HepG2 (cell line): ENCODE results near the gene LITAFD. TPM values are rescaled to one million over a fixed set of nuclear protein-coding genes. Genes with fewer than 3 reads are reported as not detected.
A peak's percentile ranks its signal among the peaks of the same experiment; 100 is the strongest.

ENCODE experiments used
- ATF1 ChIP-seq: IDR thresholded peaks from 2 replicates; pipeline ENCODE4 v1.6.1; 2016; ENCODE audit warnings: mild to moderate bottlenecking, control low read depth
- ATM ChIP-seq: fragments of 450-650 bp; IDR thresholded peaks from 2 replicates; pipeline ENCODE4 v1.7.1; 2017; ENCODE audit warnings: mild to moderate bottlenecking, borderline replicate concordance
- CHD4 ChIP-seq: fragments of 200-600 bp; sonication (generic); IDR thresholded peaks from 2 replicates; pipeline ENCODE4 v1.7.0; 2017; ENCODE audit warnings: mild to moderate bottlenecking, low read length, borderline replicate concordance
- MAFG ChIP-seq: sonication (generic); formaldehyde crosslinking; IDR thresholded peaks from 2 replicates; pipeline ENCODE4 v1.5.1; 2020; ENCODE audit warnings: mild to moderate bottlenecking, missing genetic modification reagents
- MYNN ChIP-seq: sonication (generic); formaldehyde crosslinking; IDR thresholded peaks from 2 replicates; pipeline ENCODE4 v1.4.0; 2020; ENCODE audit warnings: mild to moderate bottlenecking, low read depth, missing genetic modification reagents
- NFE2L2 ChIP-seq: fragments of 150-350 bp; IDR thresholded peaks from 2 replicates; pipeline ENCODE4 v1.6.1; 2014; ENCODE audit warnings: low read length
- RNF2 ChIP-seq: fragments of 450-650 bp; conservative IDR thresholded peaks from 2 replicates; pipeline ENCODE4 v1.6.1; 2016; ENCODE audit warnings: low read depth
- STAT5B ChIP-seq: sonication (generic); formaldehyde crosslinking; IDR thresholded peaks from 2 replicates; pipeline ENCODE4 v1.4.0; 2020; ENCODE audit warnings: missing genetic modification reagents
- TMF1 ChIP-seq: sonication (generic); formaldehyde crosslinking; IDR thresholded peaks from 2 replicates; pipeline ENCODE4 v1.8.1; 2022; ENCODE audit warnings: low read depth, missing genetic modification reagents
- XRCC5 ChIP-seq: fragments of 200-400 bp; formaldehyde crosslinking; optimal IDR thresholded peaks from 2 replicates; pipeline ENCODE3; 2017; ENCODE audit warnings: mild to moderate bottlenecking, low read length
- ZBTB21 ChIP-seq: sonication (generic); formaldehyde crosslinking; IDR thresholded peaks from 2 replicates; pipeline ENCODE4 v1.4.0; 2020; ENCODE audit warnings: missing genetic modification reagents
- ZNF557 ChIP-seq: sonication (generic); formaldehyde crosslinking; IDR thresholded peaks from 2 replicates; pipeline ENCODE4 v1.4.0; 2020; ENCODE audit warnings: missing genetic modification reagents
- polyA plus RNA-seq, 8 experiments: library from polyadenylated mRNA; depleted of rRNA in 3 of 8; stranded (reverse) in 7 of 8; unstranded in 1 of 8; fragments of >200 nt; fragmentation: Illumina TruSeq in 4 of 8; extraction: Trizol in 4 of 8; gene quantifications; 2 replicates each; pipeline versions ENCODE4 v1.2.1 to v1.2.3, GENCODE V29; 2011 to 2016; ENCODE audit warnings: low read depth in 4 of 8, missing spikeins in 1 of 8, mixed read lengths in 1 of 8; ENCODE audit not compliant: insufficient read depth in 1 of 8
- total RNA-seq, 5 experiments: library from RNA; depleted of rRNA; stranded (reverse); fragments of >200 nt; fragmentation: Illumina TruSeq; extraction: Trizol; gene quantifications; 2 replicates each; pipeline ENCODE4 v1.2.3, GENCODE V29; 2016; ENCODE audit warnings: low read depth in 1 of 5
- TF ChIP-seq, protein P1 (sequence below): sonication (generic); formaldehyde crosslinking; IDR thresholded peaks from 2 replicates; pipeline ENCODE4 v1.8.0; 2022; ENCODE audit warnings: missing genetic modification reagents, mild to moderate bottlenecking, moderate library complexity, borderline replicate concordance
- TF ChIP-seq, protein P2 (sequence below): sonication (generic); formaldehyde crosslinking; IDR thresholded peaks from 2 replicates; pipeline ENCODE4 v1.8.1; 2023; ENCODE audit warnings: mild to moderate bottlenecking, inconsistent platforms, moderate library complexity, missing genetic modification reagents, borderline replicate concordance
- TF ChIP-seq, protein P3 (sequence below): IDR thresholded peaks from 2 replicates; pipeline ENCODE4 v1.6.1; 2016
- TF ChIP-seq, protein P4 (sequence below): IDR thresholded peaks from 2 replicates; pipeline ENCODE4 v1.6.1; 2016; ENCODE audit warnings: missing genetic modification reagents, missing compliant biosample characterization
- TF ChIP-seq, protein P5 (sequence below): sonication (generic); formaldehyde crosslinking; IDR thresholded peaks from 2 replicates; pipeline ENCODE4 v1.4.0; 2020; ENCODE audit warnings: missing genetic modification reagents
- TF ChIP-seq, protein P6 (sequence below): sonication (generic); formaldehyde crosslinking; IDR thresholded peaks from 2 replicates; pipeline ENCODE4 v1.8.1; 2023; ENCODE audit warnings: mild to moderate bottlenecking, missing genetic modification reagents, borderline replicate concordance
- TF ChIP-seq, protein P7 (sequence below): sonication (generic); formaldehyde crosslinking; conservative IDR thresholded peaks from 2 replicates; pipeline ENCODE4 v1.8.0; 2022; ENCODE audit warnings: mild to moderate bottlenecking, moderate library complexity, missing genetic modification reagents
- TF ChIP-seq, protein P8 (sequence below): conservative IDR thresholded peaks from 2 replicates; pipeline ENCODE4 v1.6.1; 2018; ENCODE audit warnings: missing genetic modification reagents

The LITAFD gene
- total and polyA plus RNA-seq, 2 of the 13 experiments (the other 11 are each of a cell fraction or from before 2014, with no cell fraction given): not detected

DNA sequence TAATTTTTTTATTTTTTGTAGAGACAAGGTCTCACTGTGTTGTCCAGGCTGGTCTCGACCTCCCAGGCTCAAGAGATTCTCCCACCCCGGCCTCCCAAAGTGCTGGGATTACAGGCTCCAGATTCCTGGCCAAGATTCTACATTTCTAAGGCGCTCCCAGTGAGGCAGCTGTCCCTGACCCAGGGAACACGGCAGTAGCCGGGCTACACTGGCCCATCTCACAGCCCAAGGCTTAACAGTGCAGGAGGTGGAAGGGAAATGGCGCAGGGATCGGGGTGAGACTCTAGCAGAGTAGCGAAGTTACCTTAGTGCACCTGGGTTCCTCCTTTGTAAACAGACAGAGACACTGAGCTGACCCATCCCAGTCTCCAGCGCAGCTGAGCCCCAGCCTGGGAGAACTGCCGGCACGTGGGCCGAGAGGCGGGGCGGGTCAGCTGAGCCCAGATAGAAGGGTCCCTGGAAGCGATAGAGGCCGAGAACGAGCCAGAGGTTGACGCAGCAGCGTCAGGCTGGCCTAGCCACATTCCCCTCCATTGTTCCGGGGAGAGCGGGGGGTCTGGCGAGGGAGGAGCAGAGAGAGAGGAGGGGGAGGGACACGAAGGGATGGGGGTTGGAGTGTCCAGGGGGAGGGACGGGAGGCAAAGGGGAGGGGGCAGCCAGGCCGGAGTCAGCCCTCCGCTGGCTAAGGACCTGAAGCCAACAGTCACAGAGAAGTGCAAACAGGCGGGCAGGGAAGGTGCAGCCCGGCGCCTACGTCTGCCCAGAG lies 15.8 kb upstream of the LITAFD start (continued):
- TF ChIP-seq, protein P1, sequence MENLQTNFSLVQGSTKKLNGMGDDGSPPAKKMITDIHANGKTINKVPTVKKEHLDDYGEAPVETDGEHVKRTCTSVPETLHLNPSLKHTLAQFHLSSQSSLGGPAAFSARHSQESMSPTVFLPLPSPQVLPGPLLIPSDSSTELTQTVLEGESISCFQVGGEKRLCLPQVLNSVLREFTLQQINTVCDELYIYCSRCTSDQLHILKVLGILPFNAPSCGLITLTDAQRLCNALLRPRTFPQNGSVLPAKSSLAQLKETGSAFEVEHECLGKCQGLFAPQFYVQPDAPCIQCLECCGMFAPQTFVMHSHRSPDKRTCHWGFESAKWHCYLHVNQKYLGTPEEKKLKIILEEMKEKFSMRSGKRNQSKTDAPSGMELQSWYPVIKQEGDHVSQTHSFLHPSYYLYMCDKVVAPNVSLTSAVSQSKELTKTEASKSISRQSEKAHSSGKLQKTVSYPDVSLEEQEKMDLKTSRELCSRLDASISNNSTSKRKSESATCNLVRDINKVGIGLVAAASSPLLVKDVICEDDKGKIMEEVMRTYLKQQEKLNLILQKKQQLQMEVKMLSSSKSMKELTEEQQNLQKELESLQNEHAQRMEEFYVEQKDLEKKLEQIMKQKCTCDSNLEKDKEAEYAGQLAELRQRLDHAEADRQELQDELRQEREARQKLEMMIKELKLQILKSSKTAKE (CRISPR knock-in tag): peak; percentile 76
- TF ChIP-seq CHD4 (no peak), ZBTB21 (CRISPR knock-in tag) (no peak), ZNF557 (CRISPR knock-in tag) (no peak), MYNN (no peak), NFE2L2 (no peak), TMF1 (CRISPR knock-in tag) (no peak), ATF1 (CRISPR knock-in tag) (no peak), XRCC5 (peak; percentile 79), MAFG (CRISPR knock-in tag) (no peak), ATM (no peak), RNF2 (no peak; the same call in 1 of the 2 replicates), STAT5B (CRISPR knock-in tag) (no peak; the same call in 1 of the 2 replicates)
- TF ChIP-seq, protein P2, sequence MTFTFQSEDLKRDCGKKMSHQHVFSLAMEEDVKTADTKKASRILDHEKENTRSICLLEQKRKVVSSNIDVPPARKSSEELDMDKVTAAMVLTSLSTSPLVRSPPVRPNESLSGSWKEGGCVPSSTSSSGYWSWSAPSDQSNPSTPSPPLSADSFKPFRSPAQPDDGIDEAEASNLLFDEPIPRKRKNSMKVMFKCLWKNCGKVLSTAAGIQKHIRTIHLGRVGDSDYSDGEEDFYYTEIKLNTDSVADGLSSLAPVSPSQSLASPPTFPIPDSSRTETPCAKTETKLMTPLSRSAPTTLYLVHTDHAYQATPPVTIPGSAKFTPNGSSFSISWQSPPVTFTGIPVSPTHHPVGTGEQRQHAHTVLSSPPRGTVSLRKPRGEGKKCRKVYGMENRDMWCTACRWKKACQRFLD (CRISPR knock-in tag): no peak
- TF ChIP-seq, protein P3, sequence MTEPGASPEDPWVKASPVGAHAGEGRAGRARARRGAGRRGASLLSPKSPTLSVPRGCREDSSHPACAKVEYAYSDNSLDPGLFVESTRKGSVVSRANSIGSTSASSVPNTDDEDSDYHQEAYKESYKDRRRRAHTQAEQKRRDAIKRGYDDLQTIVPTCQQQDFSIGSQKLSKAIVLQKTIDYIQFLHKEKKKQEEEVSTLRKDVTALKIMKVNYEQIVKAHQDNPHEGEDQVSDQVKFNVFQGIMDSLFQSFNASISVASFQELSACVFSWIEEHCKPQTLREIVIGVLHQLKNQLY (CRISPR knock-in tag): peak; percentile 62
- TF ChIP-seq, protein P4, sequence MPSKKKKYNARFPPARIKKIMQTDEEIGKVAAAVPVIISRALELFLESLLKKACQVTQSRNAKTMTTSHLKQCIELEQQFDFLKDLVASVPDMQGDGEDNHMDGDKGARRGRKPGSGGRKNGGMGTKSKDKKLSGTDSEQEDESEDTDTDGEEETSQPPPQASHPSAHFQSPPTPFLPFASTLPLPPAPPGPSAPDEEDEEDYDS (CRISPR knock-in tag): peak; percentile 51; the same call in 1 of the 2 replicates
- TF ChIP-seq, protein P5, sequence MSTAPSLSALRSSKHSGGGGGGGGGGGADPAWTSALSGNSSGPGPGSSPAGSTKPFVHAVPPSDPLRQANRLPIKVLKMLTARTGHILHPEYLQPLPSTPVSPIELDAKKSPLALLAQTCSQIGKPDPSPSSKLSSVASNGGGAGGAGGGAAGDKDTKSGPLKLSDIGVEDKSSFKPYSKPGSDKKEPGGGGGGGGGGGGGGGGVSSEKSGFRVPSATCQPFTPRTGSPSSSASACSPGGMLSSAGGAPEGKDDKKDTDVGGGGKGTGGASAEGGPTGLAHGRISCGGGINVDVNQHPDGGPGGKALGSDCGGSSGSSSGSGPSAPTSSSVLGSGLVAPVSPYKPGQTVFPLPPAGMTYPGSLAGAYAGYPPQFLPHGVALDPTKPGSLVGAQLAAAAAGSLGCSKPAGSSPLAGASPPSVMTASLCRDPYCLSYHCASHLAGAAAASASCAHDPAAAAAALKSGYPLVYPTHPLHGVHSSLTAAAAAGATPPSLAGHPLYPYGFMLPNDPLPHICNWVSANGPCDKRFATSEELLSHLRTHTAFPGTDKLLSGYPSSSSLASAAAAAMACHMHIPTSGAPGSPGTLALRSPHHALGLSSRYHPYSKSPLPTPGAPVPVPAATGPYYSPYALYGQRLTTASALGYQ (CRISPR knock-in tag): 0 out of 2 replicates have a peak, but pooled peaks have one; percentile 55
- TF ChIP-seq, protein P6, sequence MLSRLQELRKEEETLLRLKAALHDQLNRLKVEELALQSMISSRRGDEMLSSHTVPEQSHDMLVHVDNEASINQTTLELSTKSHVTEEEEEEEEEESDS (CRISPR knock-in tag): no peak
- TF ChIP-seq, protein P7, sequence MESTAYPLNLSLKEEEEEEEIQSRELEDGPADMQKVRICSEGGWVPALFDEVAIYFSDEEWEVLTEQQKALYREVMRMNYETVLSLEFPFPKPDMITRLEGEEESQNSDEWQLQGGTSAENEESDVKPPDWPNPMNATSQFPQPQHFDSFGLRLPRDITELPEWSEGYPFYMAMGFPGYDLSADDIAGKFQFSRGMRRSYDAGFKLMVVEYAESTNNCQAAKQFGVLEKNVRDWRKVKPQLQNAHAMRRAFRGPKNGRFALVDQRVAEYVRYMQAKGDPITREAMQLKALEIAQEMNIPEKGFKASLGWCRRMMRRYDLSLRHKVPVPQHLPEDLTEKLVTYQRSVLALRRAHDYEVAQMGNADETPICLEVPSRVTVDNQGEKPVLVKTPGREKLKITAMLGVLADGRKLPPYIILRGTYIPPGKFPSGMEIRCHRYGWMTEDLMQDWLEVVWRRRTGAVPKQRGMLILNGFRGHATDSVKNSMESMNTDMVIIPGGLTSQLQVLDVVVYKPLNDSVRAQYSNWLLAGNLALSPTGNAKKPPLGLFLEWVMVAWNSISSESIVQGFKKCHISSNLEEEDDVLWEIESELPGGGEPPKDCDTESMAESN (CRISPR knock-in tag): peak; percentile 93
- TF ChIP-seq, protein P8, sequence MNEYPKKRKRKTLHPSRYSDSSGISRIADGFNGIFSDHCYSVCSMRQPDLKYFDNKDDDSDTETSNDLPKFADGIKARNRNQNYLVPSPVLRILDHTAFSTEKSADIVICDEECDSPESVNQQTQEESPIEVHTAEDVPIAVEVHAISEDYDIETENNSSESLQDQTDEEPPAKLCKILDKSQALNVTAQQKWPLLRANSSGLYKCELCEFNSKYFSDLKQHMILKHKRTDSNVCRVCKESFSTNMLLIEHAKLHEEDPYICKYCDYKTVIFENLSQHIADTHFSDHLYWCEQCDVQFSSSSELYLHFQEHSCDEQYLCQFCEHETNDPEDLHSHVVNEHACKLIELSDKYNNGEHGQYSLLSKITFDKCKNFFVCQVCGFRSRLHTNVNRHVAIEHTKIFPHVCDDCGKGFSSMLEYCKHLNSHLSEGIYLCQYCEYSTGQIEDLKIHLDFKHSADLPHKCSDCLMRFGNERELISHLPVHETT (CRISPR knock-in tag): peak; percentile 67; the same call in 1 of the 2 replicates
